H9 (cell line): Measurements from ENCODE around the gene RASAL1. TPM values are rescaled to one million over a fixed set of nuclear protein-coding genes. Genes with fewer than 3 reads are reported as not detected.
A peak's percentile ranks its signal among the peaks of the same experiment; 100 is the strongest.

Source experiments
- DNase-seq: peaks from one replicate; pipeline ENCODE4 v3.0.0-alpha.2; 2017
- H2AFZ ChIP-seq: one replicate; pipeline ENCODE4 v1.6.1; 2013; ENCODE audit warnings: mild to moderate bottlenecking, low read length, control low read depth, moderate library complexity
- H2AK5ac ChIP-seq: 2 replicates; pipeline ENCODE4 v1.6.1; 2013; ENCODE audit warnings: low read length, control low read depth, mixed read lengths; ENCODE audit not compliant: insufficient read length
- H2BK120ac ChIP-seq: one replicate; pipeline ENCODE4 v1.6.1; 2013; ENCODE audit warnings: low read depth, mild to moderate bottlenecking, low read length, control low read depth, inconsistent platforms; ENCODE audit not compliant: poor library complexity, severe bottlenecking
- H2BK12ac ChIP-seq: 2 replicates; pipeline ENCODE4 v1.6.1; 2013; ENCODE audit warnings: low read length, control low read depth, mixed read lengths, low read depth; ENCODE audit not compliant: insufficient read length
- H2BK15ac ChIP-seq: 2 replicates; pipeline ENCODE4 v1.6.1; 2013; ENCODE audit warnings: low read depth, low read length, control low read depth
- H2BK20ac ChIP-seq: one replicate; pipeline ENCODE4 v1.6.1; 2013; ENCODE audit warnings: low read depth, mild to moderate bottlenecking, low read length, control low read depth, inconsistent platforms; ENCODE audit not compliant: poor library complexity, severe bottlenecking
- H2BK5ac ChIP-seq: 2 replicates; pipeline ENCODE4 v1.6.1; 2013; ENCODE audit warnings: low read length, control low read depth, mixed read lengths; ENCODE audit not compliant: insufficient read length
- H3K14ac ChIP-seq: 2 replicates; pipeline ENCODE4 v1.6.1; 2013; ENCODE audit warnings: low read length, control low read depth; ENCODE audit not compliant: insufficient read depth
- H3K18ac ChIP-seq: 2 replicates; pipeline ENCODE4 v1.6.1; 2013; ENCODE audit warnings: low read depth, mild to moderate bottlenecking, mixed read lengths, low read length, control low read depth; ENCODE audit not compliant: insufficient read length
- H3K23ac ChIP-seq: 2 replicates; pipeline ENCODE4 v1.6.1; 2013; ENCODE audit warnings: low read length, control low read depth, mixed read lengths, low read depth; ENCODE audit not compliant: insufficient read length
- H3K23me2 ChIP-seq: 2 replicates; pipeline ENCODE4 v1.6.1; 2013; ENCODE audit warnings: low read depth, mild to moderate bottlenecking, mixed read lengths, low read length, control low read depth; ENCODE audit not compliant: insufficient read length, poor library complexity, severe bottlenecking
- H3K27ac ChIP-seq: 2 replicates; pipeline ENCODE4 v1.5.1; 2013; ENCODE audit warnings: low read length, control low read depth, mixed read lengths, low read depth; ENCODE audit not compliant: insufficient read length
- H3K27me3 ChIP-seq: 2 replicates; pipeline ENCODE4 v1.6.1; 2013; ENCODE audit warnings: low read length, control low read depth, inconsistent platforms; ENCODE audit not compliant: insufficient read depth
- H3K4ac ChIP-seq: 2 replicates; pipeline ENCODE4 v1.6.1; 2013; ENCODE audit warnings: low read depth, mild to moderate bottlenecking, control low read depth, inconsistent platforms, low read length, moderate library complexity
- H3K4me1 ChIP-seq: 2 replicates; pipeline ENCODE4 v1.6.1; 2013; ENCODE audit warnings: low read length, control low read depth, inconsistent platforms; ENCODE audit not compliant: insufficient read depth
- H3K4me2 ChIP-seq: 2 replicates; pipeline ENCODE4 v1.6.1; 2013; ENCODE audit warnings: low read length, control low read depth, mixed read lengths; ENCODE audit not compliant: insufficient read length, insufficient read depth
- H3K56ac ChIP-seq: 2 replicates; pipeline ENCODE4 v1.6.1; 2013; ENCODE audit warnings: low read depth, mild to moderate bottlenecking, mixed read lengths, low read length, control low read depth; ENCODE audit not compliant: insufficient read length
- H3K79me1 ChIP-seq: 2 replicates; pipeline ENCODE4 v1.6.1; 2013; ENCODE audit warnings: low read depth, mild to moderate bottlenecking, moderate library complexity, low read length, control low read depth, inconsistent platforms; ENCODE audit not compliant: insufficient read depth, poor library complexity, severe bottlenecking
- H3K79me2 ChIP-seq: 2 replicates; pipeline ENCODE4 v1.6.1; 2013; ENCODE audit warnings: low read length, control low read depth, inconsistent platforms; ENCODE audit not compliant: insufficient read depth
- H3K9ac ChIP-seq: 2 replicates; pipeline ENCODE4 v1.6.1; 2013; ENCODE audit warnings: low read length, control low read depth, mixed read lengths; ENCODE audit not compliant: insufficient read length; ENCODE audit errors: extremely low read depth
- H3K9me3 ChIP-seq: one replicate; pipeline ENCODE4 v1.6.1; 2013; ENCODE audit warnings: low read depth, low read length, inconsistent platforms; ENCODE audit not compliant: control insufficient read depth
- H3T11ph ChIP-seq: one replicate; pipeline ENCODE4 v1.6.1; 2013; ENCODE audit warnings: mild to moderate bottlenecking, low read length, control low read depth, inconsistent platforms
- H4K20me1 ChIP-seq: one replicate; pipeline ENCODE4 v1.6.1; 2013; ENCODE audit not compliant: control insufficient read depth, insufficient read length, insufficient read depth
- H4K5ac ChIP-seq: 2 replicates; pipeline ENCODE4 v1.6.1; 2013; ENCODE audit warnings: low read depth, mild to moderate bottlenecking, mixed read lengths, low read length, control low read depth; ENCODE audit not compliant: insufficient read length
- H4K8ac ChIP-seq: replicated peaks from 2 replicates; pipeline ENCODE4 v1.6.1; 2013; ENCODE audit warnings: low read length, control low read depth, mixed read lengths, low read depth; ENCODE audit not compliant: insufficient read length
- H4K91ac ChIP-seq: 2 replicates; pipeline ENCODE4 v1.6.1; 2013; ENCODE audit warnings: low read depth, mild to moderate bottlenecking, moderate library complexity, mixed read lengths, low read length, control low read depth; ENCODE audit not compliant: insufficient read length
- H3K27ac Mint-ChIP-seq, 3 experiments: 2 replicates in 2 of 3; 3 replicates in 1 of 3; pipeline ENCODE4 v1.8.0; 2020 to 2021; ENCODE audit warnings: mixed read lengths in 3 of 3, mild to moderate bottlenecking in 1 of 3, moderate library complexity in 1 of 3
- H3K27me3 Mint-ChIP-seq: 2 replicates; pipeline ENCODE4 v1.8.0; 2021; ENCODE audit warnings: low read depth, mild to moderate bottlenecking, moderate library complexity, mixed read lengths
- H3K36me3 Mint-ChIP-seq, 3 experiments: 2 replicates in 2 of 3; 3 replicates in 1 of 3; pipeline ENCODE4 v1.8.0; 2020 to 2021; ENCODE audit warnings: low read depth in 3 of 3, mixed read lengths in 3 of 3; ENCODE audit not compliant: insufficient read depth in 1 of 3
- H3K4me1 Mint-ChIP-seq, 2 experiments: 2 replicates each; pipeline ENCODE4 v1.8.0; 2020; ENCODE audit warnings: mixed read lengths in 2 of 2
- H3K4me3 Mint-ChIP-seq, 2 experiments: 2 replicates in 1 of 2; 3 replicates in 1 of 2; pipeline ENCODE4 v1.8.0; 2020 to 2021; ENCODE audit warnings: mild to moderate bottlenecking in 2 of 2, mixed read lengths in 2 of 2, moderate library complexity in 1 of 2
- H3K9me3 Mint-ChIP-seq, 2 experiments: 2 replicates in 1 of 2; 3 replicates in 1 of 2; pipeline ENCODE4 v1.8.0; 2020; ENCODE audit warnings: mild to moderate bottlenecking in 2 of 2, mixed read lengths in 2 of 2, moderate library complexity in 1 of 2
- WGBS: extraction: QIAGEN DNeasy Blood & Tissue Kit; methylation state at CpG from one replicate; pipeline ENCODE4 v1.1.7; 2013; ENCODE audit warnings: missing lambda C conversion rate, low lambda C conversion rate, mixed read lengths; ENCODE audit not compliant: insufficient read length; ENCODE audit errors: extremely low coverage; 5-methylcytosine and 5-hydroxymethylcytosine counted together
- total RNA-seq: library from RNA; stranded (reverse); gene quantifications from 2 replicates; pipeline ENCODE4 v1.2.1, GENCODE V29; 2021
- TF ChIP-seq, protein P1 (sequence below): fragments of 200-600 bp; sonication (generic); conservative IDR thresholded peaks from 3 replicates; pipeline ENCODE4 v1.8.0; 2021; ENCODE audit warnings: antibody characterized with exemption, mild to moderate bottlenecking

RASAL1 gene
- total RNA-seq, 1 experiment from 2014 or later, result 2.3 TPM

DNA sequence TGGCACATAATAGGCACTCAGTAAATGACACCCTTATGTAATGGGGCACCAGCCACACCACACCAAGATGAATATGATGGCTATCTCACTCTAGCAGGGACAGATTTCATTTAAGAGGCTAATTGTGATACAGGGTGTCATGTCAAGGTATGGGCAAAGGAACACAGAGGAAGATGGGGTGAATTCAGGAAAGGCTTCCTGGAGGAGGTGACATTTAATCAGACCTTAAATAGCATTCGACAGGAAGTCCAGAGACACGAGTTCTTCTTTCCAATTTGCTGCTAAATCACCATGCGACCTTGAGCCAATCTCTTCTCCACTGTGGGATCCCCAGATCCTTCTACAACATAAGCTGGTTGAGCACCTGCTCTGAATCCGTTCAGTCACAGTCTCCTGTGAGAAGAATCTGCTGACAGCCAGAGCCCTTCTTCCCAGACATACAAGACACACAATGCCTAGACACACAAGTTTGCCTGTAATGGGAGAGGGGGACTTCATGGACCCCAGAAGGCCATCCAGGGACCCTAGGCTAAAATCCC is 80.5 kb downstream of the RASAL1 start:
- no CpG with 5 or more reads among the region's 4 CpGs for WGBS
- no peak overlapping the region for H2BK15ac ChIP-seq
- TF ChIP-seq, protein P1, sequence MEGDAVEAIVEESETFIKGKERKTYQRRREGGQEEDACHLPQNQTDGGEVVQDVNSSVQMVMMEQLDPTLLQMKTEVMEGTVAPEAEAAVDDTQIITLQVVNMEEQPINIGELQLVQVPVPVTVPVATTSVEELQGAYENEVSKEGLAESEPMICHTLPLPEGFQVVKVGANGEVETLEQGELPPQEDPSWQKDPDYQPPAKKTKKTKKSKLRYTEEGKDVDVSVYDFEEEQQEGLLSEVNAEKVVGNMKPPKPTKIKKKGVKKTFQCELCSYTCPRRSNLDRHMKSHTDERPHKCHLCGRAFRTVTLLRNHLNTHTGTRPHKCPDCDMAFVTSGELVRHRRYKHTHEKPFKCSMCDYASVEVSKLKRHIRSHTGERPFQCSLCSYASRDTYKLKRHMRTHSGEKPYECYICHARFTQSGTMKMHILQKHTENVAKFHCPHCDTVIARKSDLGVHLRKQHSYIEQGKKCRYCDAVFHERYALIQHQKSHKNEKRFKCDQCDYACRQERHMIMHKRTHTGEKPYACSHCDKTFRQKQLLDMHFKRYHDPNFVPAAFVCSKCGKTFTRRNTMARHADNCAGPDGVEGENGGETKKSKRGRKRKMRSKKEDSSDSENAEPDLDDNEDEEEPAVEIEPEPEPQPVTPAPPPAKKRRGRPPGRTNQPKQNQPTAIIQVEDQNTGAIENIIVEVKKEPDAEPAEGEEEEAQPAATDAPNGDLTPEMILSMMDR, result no peak
- H3K4me3 Mint-ChIP-seq, result peak overlapping the region; percentile 10 to 55; a peak in 3 of 5 replicates
- no peak overlapping the region for H3K18ac ChIP-seq
- peaks cover 60% of the 10 kb centered on the region for H3K27me3 Mint-ChIP-seq
- H3T11ph ChIP-seq, result no peak overlapping the region
- H3K4me2 ChIP-seq, result no peak overlapping the region
- no peak overlapping the region for H3K27ac Mint-ChIP-seq
- no peak overlapping the region for H3K23ac ChIP-seq
- H2BK5ac ChIP-seq, result no peak overlapping the region
- H4K8ac ChIP-seq, result no peak overlapping the region
- no peak overlapping the region for H3K9ac ChIP-seq
- H2BK20ac ChIP-seq, result no peak overlapping the region
- H3K14ac ChIP-seq, result no peak overlapping the region
- no peak for DNase-seq
- no peak overlapping the region for H3K4ac ChIP-seq
- H3K9me3 ChIP-seq, result no peaks in the 10 kb centered on the region
- H3K4me1 ChIP-seq, result no peaks in the 10 kb centered on the region
- no peak overlapping the region for H2AK5ac ChIP-seq
- H3K79me2 ChIP-seq, result no peaks in the 10 kb centered on the region
- no peaks in the 10 kb centered on the region; a peak in 1 of 7 replicates for H3K36me3 Mint-ChIP-seq
- peaks cover under 1 to 5% of the 10 kb centered on the region in 2 experiments; a peak in 2 of 4 replicates for H3K4me1 Mint-ChIP-seq
- H3K9me3 Mint-ChIP-seq, result no peaks in the 10 kb centered on the region
- H4K20me1 ChIP-seq, result no peaks in the 10 kb centered on the region
- no peak overlapping the region for H2BK120ac ChIP-seq
- H3K56ac ChIP-seq, result no peak overlapping the region
- H3K27me3 ChIP-seq, result peaks cover 14% of the 10 kb centered on the region
- no peak overlapping the region for H2BK12ac ChIP-seq
- H3K79me1 ChIP-seq, result no peaks in the 10 kb centered on the region
- no peak overlapping the region for H4K91ac ChIP-seq
- H3K23me2 ChIP-seq, result no peaks in the 10 kb centered on the region
- no peak overlapping the region for H2AFZ ChIP-seq
- H3K27ac ChIP-seq, result no peak overlapping the region
- no peak overlapping the region for H4K5ac ChIP-seq
